ENCODE measurements around the gene PRKACG.

PRKACG gene

GRCh38 chr9:68980341-68980914, 33.5 kb downstream of the PRKACG start:
- DNase-seq = no peak

GRCh38 chr9:68979538-68980314, 34.2 kb downstream of the PRKACG start:
- DNase-seq = no peak

- no peak for DNase-seq
Measured at GRCh38 chr9:68978501-68978900, 35.4 kb downstream of the PRKACG start.

GRCh38 chr9:68978066-68978465, 35.8 kb downstream of the PRKACG start:
- DNase-seq = no peak

GRCh38 chr9:68975365-68976043, 38.4 kb downstream of the PRKACG start:
- no peak for DNase-seq

GRCh38 chr9:68974901-68975300, 39.0 kb downstream of the PRKACG start:
- no peak for DNase-seq

- DNase-seq = no peak
Measured at GRCh38 chr9:68974431-68974830, 39.5 kb downstream of the PRKACG start.

GRCh38 chr9:68973619-68974018, 40.3 kb downstream of the PRKACG start:
- DNase-seq = no peak

GRCh38 chr9:68970151-68970550, 43.8 kb downstream of the PRKACG start:
- no peak for DNase-seq

GRCh38 chr9:68969538-68969937, 44.4 kb downstream of the PRKACG start:
- DNase-seq = no peak

- DNase-seq = no peak
Measured at GRCh38 chr9:68967800-68968199, 46.1 kb downstream of the PRKACG start.

GRCh38 chr9:68966496-68966944, 47.4 kb downstream of the PRKACG start:
- DNase-seq = no peak

GRCh38 chr9:68964765-68965164, 49.1 kb downstream of the PRKACG start:
- no peak for DNase-seq

- no peak for DNase-seq
Measured at GRCh38 chr9:68964102-68964541, 49.8 kb downstream of the PRKACG start.

- DNase-seq = no peak
Measured at GRCh38 chr9:68963416-68963815, 50.5 kb downstream of the PRKACG start.
